C1 segment of cervical spinal cord (tissue), 14 donors: ENCODE data around the gene CIZ1.
"Not testable (repeated sequence)": the region's sequence is repeated elsewhere in the genome, so short reads cannot be mapped to it uniquely, and the experiment has no call there.

Experiments
- DNase-seq, 14 donors: peaks; one replicate each; lab custom pipeline; 2025; lab: John Stamatoyannopoulos, UW

The CIZ1 gene

GRCh38 chr9:128145951-128146351 lies 45.4 kb downstream of the CIZ1 start:
- no peak for DNase-seq

GRCh38 chr9:128145536-128145935 lies 45.8 kb downstream of the CIZ1 start:
- no peak for DNase-seq

- DNase-seq = no peak
Observed at GRCh38 chr9:128144239-128145181, 46.9 kb downstream of the CIZ1 start.

DNA sequence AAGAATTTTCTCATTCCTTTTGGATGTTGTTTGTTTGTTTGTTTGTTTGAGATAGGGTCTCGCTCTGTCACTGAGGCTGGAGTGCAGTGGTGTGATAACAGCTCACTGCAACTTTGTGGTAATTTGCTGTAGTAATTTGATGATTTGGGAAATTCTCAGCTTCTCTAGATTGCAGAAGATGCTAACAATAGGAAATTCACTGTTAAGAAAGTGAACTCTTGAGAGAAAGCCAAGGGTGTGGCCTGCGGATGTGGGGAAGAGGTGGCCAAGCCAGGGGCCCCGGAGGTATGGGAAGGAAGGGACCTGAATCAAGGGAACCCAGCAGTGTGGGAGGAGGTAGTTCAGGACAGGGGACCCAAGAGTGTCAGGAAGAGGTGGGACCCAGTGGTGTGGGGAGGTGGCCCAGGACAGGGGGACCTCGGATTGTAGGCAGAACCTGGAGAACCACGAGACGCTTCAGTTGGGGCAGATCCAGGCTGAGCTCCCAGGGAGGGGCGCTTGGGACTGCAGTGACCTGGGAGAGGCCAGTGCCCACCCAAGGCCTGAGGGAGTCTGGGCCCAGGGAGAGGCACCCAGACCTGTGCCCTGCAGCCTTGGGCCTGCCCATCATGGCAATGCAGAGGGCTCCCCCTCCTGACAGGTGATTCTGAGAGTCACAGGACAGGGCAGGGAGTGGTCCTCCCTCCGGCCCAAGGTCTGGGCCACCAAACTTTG lies 47.7 kb downstream of the CIZ1 start:
- no peak for DNase-seq

DNA sequence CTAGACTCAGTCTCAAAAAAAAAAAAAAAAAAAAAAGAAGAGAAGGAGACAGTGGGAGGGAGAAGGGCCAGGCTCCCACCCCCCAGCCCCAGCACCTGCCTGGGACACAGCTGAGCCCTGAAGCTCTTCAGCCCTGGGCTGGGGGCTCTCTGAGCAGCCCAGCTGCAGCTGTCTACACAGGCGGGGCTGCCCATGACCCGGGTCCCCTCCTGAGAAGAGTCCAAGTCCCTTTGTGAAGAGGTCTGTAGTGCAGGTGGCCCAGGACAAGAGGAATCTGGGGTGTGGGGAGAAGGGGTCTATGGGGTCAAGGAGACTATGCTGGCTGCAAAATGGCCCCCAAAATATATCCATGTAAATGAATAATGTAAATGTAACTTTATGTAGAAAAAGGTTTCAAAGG lies 48.8 kb downstream of the CIZ1 start:
- no peak for DNase-seq

DNA sequence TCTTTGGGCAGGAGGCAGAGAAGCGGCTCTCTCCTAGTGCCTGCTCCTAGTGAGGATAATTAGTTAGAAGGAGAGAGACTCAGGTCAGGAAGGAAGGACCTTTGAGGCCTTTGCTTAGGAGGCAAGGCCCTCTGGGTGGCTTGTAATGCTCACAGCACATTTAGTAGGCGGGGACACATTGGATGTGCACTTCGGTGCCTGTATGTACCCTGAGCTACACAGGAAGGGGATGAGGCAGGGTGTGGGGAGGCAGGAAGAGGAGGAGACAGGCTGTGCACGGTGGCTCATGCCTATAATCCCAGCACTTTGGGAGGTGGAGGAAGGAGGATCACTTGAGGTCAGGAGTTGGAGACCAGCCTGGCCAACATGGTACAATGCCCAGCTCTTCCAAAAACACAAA lies 49.3 kb downstream of the CIZ1 start:
- no peak for DNase-seq

DNA sequence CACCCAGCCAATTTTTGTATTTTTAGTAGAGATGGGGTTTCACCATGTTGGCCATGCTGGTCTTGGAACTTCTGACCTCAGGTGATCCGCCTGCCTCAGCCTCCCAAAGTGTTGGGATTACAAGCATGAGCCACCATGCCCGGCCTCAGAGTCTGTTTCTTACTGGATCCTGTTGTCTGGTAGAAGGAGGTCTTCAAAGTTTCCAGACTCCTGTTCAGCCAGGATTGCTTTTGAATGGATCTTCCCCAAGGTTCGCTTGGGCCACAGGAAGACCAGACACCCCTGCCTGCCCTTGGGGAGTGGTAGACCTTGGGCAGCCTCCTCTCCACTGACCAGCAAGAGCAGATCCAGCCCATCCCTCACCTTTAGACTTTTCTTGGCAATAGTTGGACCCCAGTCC lies 49.8 kb downstream of the CIZ1 start:
- DNase-seq = no peak

DNA sequence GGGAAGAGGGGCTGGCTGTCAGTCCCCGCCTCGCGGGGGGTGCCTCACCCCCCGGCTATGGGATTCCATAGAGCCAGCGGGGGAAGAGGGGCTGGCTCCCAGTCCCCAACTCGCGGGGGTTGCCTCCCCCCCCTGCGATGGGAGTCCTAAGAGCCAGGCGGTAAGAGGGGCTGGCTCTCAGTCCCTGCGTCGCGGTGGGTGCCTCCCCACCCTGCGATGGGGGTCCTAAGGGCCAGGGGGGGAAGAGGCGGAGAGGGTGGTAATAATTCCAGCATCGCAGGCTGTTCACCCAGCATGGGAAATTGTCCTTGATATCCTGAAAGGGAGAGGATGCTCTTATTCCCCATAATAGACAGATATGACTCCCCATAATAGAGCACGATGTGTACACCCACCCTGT lies 51.8 kb downstream of the CIZ1 start:
- no peak for DNase-seq

GRCh38 chr9:128138001-128138400 lies 53.4 kb downstream of the CIZ1 start:
- DNase-seq = no peak

DNA sequence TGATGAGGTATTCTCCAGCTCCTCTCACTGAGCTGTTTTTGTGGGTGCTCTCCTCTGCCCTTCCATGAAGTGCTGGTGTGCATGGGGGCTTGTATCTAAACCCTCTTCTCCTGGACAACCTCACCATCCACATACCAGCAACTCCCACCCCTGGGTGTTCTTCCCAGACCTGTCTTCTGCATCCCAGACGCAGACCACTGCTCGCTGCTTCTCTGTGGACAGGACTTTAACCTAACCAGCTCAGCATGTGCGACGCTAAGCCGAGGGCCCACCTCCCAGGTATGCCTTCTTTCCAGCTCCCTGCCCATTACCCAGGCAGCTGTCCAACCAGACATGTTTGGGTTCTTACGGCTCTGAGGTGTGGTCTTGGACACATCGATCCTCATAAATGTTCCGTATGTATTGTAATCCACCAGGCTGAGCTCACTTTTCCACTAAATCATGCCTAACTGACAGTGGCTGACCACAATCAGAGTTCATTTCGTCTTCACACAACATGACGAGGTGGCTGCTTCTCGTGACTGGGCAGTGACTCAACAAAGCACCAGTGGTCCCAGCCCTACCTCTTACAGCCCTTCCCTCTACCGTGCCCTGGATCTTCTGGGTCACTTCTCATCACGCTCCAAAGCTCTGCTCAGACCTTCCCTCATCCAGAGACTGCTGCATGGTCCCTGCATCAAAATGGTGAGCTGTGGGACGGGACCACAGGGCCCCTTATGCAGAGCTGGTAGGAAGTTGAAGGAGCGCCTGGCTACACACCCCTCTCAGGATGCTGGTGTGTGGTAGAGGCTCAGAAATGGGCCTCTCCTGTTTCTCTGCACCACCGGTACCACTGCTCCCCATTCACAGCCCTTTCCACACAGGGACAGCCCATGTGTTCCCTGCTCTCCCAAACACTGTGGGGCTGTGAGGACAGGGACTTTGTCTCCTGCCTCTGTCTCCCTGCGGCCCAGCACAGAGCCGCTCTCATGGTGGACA lies 54.3 kb downstream of the CIZ1 start:
- no peak for DNase-seq

DNA sequence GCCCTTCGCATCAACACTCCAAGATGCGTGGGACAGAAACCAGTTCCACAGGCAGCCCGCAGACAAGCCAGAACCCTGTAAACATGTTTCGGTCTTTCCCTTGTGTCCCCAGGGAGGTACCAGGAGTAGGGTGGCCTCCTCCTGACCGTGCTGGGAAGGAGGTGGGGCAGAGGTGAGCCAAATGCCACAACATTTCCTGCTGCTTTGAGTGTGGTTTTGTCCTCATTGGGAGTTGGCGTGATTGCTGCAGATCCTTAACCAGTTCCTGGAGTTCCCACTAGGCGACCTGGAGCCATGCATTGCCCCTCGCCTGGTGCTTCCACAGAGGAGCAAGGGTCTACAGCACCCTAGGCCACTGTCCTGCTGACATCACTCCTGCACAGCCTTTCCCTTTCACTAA lies 55.8 kb downstream of the CIZ1 start:
- DNase-seq = not testable (repeated sequence)

DNA sequence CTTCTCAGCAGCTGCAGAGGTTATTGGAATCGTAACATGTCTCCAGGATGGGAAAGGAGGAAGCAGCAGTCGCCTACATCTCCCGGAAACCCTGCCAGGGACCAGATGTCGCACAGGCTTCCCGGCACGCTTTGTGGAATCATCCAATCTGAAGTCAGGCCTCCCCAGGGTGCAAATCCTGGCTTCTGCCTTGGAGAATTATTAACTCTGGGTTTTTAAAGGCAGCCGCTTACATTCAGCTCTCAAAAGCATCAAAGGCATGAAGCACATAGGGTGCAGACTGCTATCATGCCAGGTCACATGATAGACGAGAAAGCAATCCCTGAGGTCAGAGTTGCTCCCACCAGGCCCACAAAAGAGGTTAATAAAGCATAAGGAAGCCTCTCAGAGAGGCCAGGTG lies 59.2 kb downstream of the CIZ1 start:
- DNase-seq = not testable (repeated sequence)

DNA sequence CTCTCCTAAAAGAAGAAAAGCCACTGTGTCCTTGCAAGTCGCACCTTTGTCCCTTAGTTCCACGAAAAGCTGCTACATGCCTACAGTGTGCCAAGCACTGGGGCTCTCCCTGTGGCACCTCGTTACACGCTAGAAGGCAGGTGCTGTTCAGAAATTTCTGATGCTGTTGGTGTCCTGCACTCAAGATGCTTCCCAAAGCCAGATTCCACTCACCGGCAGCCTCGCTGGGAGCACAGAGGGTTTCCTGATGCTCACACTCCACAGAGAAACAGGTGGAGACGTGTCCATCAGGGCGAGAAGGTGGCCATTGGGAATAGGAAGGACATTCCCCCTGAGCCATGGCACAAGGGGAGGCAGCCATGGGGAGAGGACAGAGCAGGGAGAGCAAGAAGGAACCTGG lies 60.0 kb downstream of the CIZ1 start:
- DNase-seq = not testable (repeated sequence)

DNA sequence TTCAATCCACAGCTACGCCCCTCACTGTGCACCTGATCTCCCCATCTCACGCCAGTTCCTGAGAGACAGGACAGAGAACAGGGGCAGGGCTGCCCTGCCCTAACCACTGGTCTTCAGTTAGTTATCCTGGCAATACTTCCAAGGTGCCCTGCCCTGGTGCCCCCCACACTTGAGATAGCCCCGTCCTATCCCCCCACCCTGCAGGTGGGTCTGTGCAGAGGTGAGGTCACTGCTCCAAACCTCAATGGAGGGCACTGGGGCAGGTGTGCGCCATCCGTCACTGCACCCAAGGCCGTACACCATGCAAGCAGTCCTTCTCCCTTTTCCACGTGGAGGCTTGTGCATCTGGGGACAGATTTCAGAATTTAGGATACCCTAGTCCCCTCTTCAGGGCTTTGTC lies 60.7 kb downstream of the CIZ1 start:
- not testable (repeated sequence) for DNase-seq

- not testable (repeated sequence) for DNase-seq
Observed at GRCh38 chr9:128129976-128130590, 61.3 kb downstream of the CIZ1 start.

GRCh38 chr9:128128836-128129590 lies 62.4 kb downstream of the CIZ1 start:
- peak in 1 of 14 donors; percentile 36 for DNase-seq

GRCh38 chr9:128127990-128128835 lies 63.2 kb downstream of the CIZ1 start:
- peak in 13 of 14 donors; percentile 45 to 99 (median 93) for DNase-seq

- peak in 13 of 14 donors; percentile 38 to 92 (median 82) for DNase-seq
Observed at GRCh38 chr9:128127568-128127989, 63.8 kb downstream of the CIZ1 start, which contains the start of gene PTGES2. TSS of gene PTGES2 (minus strand) at chr9:128127729. CDS start at chr9:128127717, 12 bp downstream.
